OCI-LY3 (cell line): ENCODE measurements around the gene PDE4D.

Source experiments
- H2AFZ ChIP-seq: fragments of 200-600, 300-600 bp; shearing (Covaris generic); 2 replicates; pipeline ENCODE4 v1.6.0; 2014; ENCODE audit warnings: antibody characterized with exemption, low read depth, low read length
- H3K27ac ChIP-seq: fragments of 200-600, 300-600 bp; sonication (generic); 2 replicates; pipeline ENCODE4 v1.5.1; 2014; ENCODE audit warnings: mild to moderate bottlenecking, low read length, moderate library complexity, mixed read lengths
- H3K27me3 ChIP-seq: fragments of 200-600, 300-600 bp; sonication (generic); 2 replicates; pipeline ENCODE4 v1.6.1; 2014; ENCODE audit warnings: low read depth, low read length, mixed read lengths
- H3K36me3 ChIP-seq: fragments of 200-600, 300-600 bp; sonication (generic); replicated peaks from 2 replicates; pipeline ENCODE3; 2014; ENCODE audit warnings: low read depth, low read length, mixed read lengths
- H3K4me1 ChIP-seq: fragments of 300-600, 200-600 bp; sonication (generic); 2 replicates; pipeline ENCODE4 v1.6.1; 2014; ENCODE audit warnings: low read length, mixed read lengths
- H3K4me2 ChIP-seq: fragments of 200-600, 300-600 bp; sonication (generic); 2 replicates; pipeline ENCODE4 v1.6.1; 2014; ENCODE audit warnings: low read length, mixed read lengths
- H3K4me3 ChIP-seq: fragments of 300-600, 200-600 bp; sonication (generic); 2 replicates; pipeline ENCODE4 v1.5.1; 2014; ENCODE audit warnings: antibody characterized with exemption, mild to moderate bottlenecking, low read length, moderate library complexity
- H3K79me2 ChIP-seq: fragments of 300-600, 200-600 bp; shearing (Covaris generic); 2 replicates; pipeline ENCODE4 v1.6.1; 2014; ENCODE audit warnings: mild to moderate bottlenecking, low read length, mixed read lengths
- H3K9ac ChIP-seq: fragments of 300-600, 200-600 bp; shearing (Covaris generic); 2 replicates; pipeline ENCODE4 v1.6.0; 2014; ENCODE audit warnings: mild to moderate bottlenecking, low read length, moderate library complexity
- H3K9me3 ChIP-seq: fragments of 200-600, 300-600 bp; shearing (Covaris generic); 2 replicates; pipeline ENCODE4 v1.6.1; 2014; ENCODE audit warnings: low read length, mixed read lengths; ENCODE audit not compliant: insufficient read depth
- H4K20me1 ChIP-seq: fragments of 200-600, 300-600 bp; sonication (generic); 2 replicates; pipeline ENCODE4 v1.6.1; 2016; ENCODE audit warnings: low read length, mixed read lengths; ENCODE audit not compliant: insufficient read depth
- CTCF ChIP-seq: fragments of 200-600, 300-600 bp; sonication (generic); IDR thresholded peaks from 2 replicates; pipeline ENCODE4 v1.5.1; 2014; ENCODE audit warnings: antibody characterized with exemption, low read length, low read depth
- EZH2phosphoT487 ChIP-seq: fragments of 200-600 bp; shearing (Covaris generic); IDR thresholded peaks from 2 replicates; pipeline ENCODE4 v1.6.1; 2018; ENCODE audit warnings: antibody characterized with exemption, mixed run types, low read depth

The PDE4D gene

GRCh38 chr5:59107692-59108091, 785.8 kb downstream of the PDE4D start:
- H3K4me1 ChIP-seq = no peaks in the 10 kb centered on the region
- no peak overlapping the region for H3K4me3 ChIP-seq
- H3K27ac ChIP-seq = no peak overlapping the region
- TF ChIP-seq EZH2phosphoT487 (no peak), CTCF (no peak)
- no peaks in the 10 kb centered on the region for H3K9me3 ChIP-seq
- no peak overlapping the region for H3K9ac ChIP-seq
- no peaks in the 10 kb centered on the region for H3K79me2 ChIP-seq
- H3K4me2 ChIP-seq = no peak overlapping the region
- H3K27me3 ChIP-seq = no peaks in the 10 kb centered on the region
- no peak overlapping the region for H2AFZ ChIP-seq
- H3K36me3 ChIP-seq = no peaks in the 10 kb centered on the region
- H4K20me1 ChIP-seq = no peaks in the 10 kb centered on the region

- no peak overlapping the region for H2AFZ ChIP-seq
- no peaks in the 10 kb centered on the region for H4K20me1 ChIP-seq
- no peak overlapping the region for H3K4me2 ChIP-seq
- no peaks in the 10 kb centered on the region for H3K36me3 ChIP-seq
- no peaks in the 10 kb centered on the region for H3K79me2 ChIP-seq
- no peak for TF ChIP-seq EZH2phosphoT487
- no peak for TF ChIP-seq CTCF
- no peak overlapping the region for H3K27ac ChIP-seq
- no peaks in the 10 kb centered on the region for H3K9me3 ChIP-seq
- no peaks in the 10 kb centered on the region for H3K27me3 ChIP-seq
- no peak overlapping the region for H3K4me3 ChIP-seq
- H3K4me1 ChIP-seq = no peaks in the 10 kb centered on the region
- H3K9ac ChIP-seq = no peak overlapping the region
These were observed 789.0 kb downstream of the PDE4D start for GRCh38 chr5:59104400-59105127.

DNA sequence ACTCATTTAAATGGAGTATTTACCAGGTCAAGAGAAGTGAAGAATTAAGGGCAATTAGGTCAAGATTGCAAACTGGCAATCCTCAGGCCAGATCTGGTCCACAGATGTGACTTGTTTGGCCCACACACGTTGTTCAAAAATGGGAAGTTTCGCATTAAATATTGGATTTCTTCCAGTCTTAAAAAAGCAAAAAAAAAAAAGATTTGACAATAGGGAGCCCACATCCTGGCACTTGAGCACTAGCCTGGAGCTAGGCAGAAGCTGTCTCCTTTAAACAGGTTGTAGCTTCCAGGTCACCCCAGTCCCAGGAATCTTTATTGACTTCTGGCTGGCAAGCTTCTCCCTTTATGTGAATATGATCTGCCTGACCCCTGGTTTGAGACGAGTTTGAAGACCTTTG, 790.2 kb downstream of the PDE4D start:
- Histone ChIP-seq H3K9ac (no peak overlapping the region), H3K27ac (no peak overlapping the region), H2AFZ (no peak overlapping the region), H3K4me1 (no peaks in the 10 kb centered on the region), H3K36me3 (no peaks in the 10 kb centered on the region), H3K4me3 (no peak overlapping the region), H3K4me2 (no peak overlapping the region), H3K79me2 (no peaks in the 10 kb centered on the region), H4K20me1 (no peaks in the 10 kb centered on the region), H3K27me3 (no peaks in the 10 kb centered on the region), H3K9me3 (no peaks in the 10 kb centered on the region)
- TF ChIP-seq CTCF (no peak), EZH2phosphoT487 (no peak)

GRCh38 chr5:59102437-59102836, 791.1 kb downstream of the PDE4D start:
- Histone ChIP-seq H3K36me3 (no peaks in the 10 kb centered on the region), H3K9ac (no peak overlapping the region), H4K20me1 (no peaks in the 10 kb centered on the region), H3K79me2 (no peaks in the 10 kb centered on the region), H3K27me3 (no peaks in the 10 kb centered on the region), H3K4me2 (no peak overlapping the region), H3K9me3 (no peaks in the 10 kb centered on the region), H3K27ac (no peak overlapping the region), H2AFZ (no peak overlapping the region), H3K4me3 (no peak overlapping the region), H3K4me1 (no peaks in the 10 kb centered on the region)
- no peak for TF ChIP-seq EZH2phosphoT487
